ENCODE data around the gene TTC39B.

- TF ChIP-seq POLR2AphosphoS5 (IDR thresholded peaks at IDR 0.05; ENCODE audit: borderline replicate concordance, low read depth, low read length), result no peak
- TF ChIP-seq EZH2 (IDR thresholded peaks at IDR 0.05), result no peak
Observed at GRCh38 chr9:15277400-15278090, 29.5 kb downstream of the TTC39B start.
